IPS DF 4.7 (cell line): ENCODE results near the gene GSTK1.
"Not testable (repeated sequence)": the region's sequence is repeated elsewhere in the genome, so short reads cannot be mapped to it uniquely, and the experiment has no call there.

Experiments
- DNase-seq: peaks from one replicate; pipeline ENCODE4 v3.0.0-alpha.2; 2013; ENCODE audit warnings: low spot score; ENCODE audit errors: extremely low read depth

The GSTK1 gene

DNA sequence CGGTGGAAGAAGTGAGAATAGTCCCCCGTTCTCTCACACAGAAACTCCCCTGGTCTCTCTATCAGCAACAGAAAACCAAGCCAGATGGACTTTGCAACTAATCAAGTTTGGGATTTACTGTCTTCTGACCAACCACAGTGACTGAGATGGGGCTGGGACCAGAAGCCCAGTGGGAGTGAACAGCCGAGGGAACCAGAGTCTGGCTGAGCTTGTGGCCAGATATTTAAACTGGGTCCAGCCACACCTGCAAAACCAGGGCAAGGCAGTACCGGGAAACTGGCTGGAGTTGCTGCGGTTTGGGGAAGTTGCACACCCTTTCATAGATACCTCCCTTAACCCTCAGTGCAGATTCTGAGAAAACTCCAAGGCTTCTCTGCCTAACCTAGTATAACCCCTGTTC lies 6.0 kb downstream of the GSTK1 start:
- DNase-seq = no peak

DNA sequence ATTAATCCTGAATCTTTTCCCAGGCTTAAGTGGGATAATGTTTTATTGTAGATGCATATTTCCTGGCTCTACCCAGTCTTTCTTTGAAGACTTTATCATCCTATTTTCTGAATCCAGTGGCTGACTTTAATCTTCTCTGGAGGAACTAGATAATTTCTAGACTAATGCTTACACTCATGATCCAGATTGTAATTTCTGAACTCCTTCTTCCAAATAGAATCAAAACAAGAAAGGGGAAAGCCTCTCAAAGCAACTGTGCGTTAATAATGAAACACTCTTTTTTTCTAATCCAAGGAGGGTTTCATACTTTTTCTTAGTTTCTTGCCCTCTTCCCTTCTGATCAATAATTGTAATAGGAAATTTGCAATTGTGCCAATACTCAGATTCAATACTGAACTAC lies 8.0 kb downstream of the GSTK1 start:
- no peak for DNase-seq

DNA sequence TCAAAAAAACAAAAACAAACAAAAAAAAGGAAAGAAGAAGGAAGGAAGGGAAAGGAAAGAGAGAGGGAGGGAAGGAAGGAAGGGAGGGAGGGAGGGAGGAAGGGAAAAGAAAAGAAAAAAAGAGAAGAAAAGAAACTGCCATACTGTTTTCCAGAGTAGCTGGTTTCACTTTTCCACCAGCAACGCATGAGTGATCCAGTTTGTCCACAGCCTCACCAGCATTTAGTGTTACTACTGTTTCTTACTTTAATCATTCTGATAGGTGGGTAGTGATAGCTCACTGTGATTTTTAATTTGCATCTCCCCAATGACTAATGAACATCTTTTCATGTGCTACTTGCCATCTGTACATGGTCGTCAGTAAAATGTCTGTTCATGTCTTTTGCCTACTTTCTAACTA lies 9.6 kb downstream of the GSTK1 start:
- no peak for DNase-seq

DNA sequence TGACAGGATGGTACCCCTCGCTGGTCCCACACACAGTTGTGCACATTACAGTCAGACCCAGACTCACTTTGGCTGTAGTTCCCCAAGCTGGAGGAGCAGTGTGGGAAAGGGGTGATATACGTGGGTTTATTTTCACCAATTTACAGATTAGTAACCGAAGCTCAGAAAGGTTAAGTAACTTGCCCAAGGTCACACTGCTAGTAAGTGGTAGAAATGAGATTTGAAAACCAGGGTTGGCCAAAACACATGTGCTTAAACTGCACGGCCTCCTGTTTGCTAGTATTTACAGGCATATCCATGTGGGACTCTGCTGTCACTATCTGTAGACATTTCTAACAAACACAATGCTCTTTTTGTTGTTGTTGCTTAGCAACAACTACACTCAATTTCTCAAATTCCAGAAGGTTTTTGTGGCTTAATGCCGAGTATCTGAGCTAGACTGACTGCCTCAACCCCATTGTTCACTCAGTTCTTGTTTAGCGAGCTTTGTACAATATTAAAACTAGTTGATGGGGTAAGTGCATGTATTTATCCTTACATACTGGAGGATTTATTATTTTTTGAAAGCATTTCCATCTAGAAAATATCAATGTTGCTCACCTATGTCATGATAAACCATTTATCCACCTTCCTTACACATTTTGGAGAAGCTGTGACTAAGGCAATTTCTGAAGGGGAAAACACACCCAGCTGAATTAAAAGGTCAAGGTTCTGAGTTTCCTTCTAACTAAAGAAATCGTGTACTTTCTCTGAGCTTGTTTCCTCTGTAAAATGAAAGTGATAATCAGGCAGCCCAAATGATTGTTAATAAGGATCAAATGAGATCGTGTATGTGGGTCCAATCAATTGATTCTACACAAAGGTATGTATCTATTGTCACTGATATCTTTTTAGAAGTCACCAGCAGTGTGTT lies 16.2 kb downstream of the GSTK1 start:
- DNase-seq = no peak

DNA sequence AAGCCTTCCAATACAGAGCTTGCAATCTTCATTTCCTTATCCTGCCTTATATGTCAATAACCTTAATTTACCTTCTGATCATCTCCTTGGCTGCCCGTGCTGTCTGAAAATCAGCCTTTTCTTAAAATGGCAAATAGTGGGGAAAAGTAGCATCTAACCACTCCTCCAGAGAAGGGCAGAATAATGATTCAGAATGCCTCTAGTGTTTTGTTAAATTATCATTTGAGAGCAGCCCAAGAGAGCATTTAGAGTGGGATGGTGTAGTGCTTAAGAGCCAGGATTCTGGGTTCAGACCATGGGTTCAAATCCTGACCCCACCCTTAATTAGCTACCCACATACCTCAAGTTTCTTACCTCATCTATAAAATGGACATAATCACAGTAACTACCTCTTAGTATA lies 16.9 kb downstream of the GSTK1 start:
- no peak for DNase-seq

DNA sequence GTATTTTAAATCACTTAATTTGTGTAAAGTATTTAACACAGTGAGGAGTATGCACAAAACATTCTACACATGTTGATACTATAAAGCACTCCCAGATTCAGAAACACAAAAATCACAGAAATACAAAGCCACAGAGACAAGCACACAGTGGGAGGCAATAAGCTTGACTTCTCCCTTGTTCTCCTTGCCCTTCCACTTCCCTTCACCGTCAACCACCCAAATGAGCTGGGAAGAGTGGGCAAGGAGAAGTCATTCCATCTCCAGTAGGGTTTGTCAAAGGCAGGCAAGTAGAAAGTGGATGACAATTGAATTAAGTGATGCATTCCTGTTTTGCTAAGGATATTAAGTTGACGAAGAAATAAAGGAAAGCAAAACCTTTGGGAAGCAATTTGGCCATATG lies 17.3 kb downstream of the GSTK1 start:
- no peak for DNase-seq

DNA sequence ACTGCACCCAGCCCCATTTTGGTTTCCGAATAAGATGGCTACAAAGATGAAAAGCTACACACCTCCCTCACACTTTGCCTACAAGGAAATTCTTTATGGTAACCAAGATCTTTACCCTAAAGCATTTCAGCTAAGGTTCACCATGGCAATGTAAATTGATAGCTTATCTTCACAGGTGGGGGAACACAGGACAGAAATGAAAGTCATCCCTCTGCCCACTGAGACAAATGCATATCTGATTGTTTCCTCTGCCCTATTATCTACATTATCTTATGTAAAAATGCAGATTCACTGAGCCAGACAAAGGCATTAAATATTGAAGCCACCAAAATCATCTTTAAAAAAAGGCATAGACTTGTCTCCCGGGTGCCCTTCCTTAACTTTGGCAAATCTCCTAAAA lies 18.3 kb downstream of the GSTK1 start:
- no peak for DNase-seq

DNA sequence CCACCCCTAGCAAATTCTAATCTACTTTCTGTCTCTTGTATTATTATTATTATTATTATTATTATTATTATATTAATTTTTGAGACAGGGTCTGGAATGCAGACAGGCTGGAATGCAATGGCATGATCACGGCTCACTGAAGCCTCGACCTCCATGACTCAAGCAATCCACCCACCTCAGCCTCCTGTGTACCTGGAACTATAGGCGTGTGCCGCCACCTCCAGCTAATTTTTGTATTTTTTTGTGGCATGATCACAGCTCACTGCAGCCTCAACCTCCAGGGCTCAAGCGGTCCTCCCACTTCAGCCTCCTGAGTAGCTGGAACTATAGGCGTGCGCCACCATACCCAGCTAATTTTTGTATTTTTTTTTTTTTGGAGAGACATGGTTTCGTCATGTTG lies 18.9 kb downstream of the GSTK1 start:
- DNase-seq = no peak

DNA sequence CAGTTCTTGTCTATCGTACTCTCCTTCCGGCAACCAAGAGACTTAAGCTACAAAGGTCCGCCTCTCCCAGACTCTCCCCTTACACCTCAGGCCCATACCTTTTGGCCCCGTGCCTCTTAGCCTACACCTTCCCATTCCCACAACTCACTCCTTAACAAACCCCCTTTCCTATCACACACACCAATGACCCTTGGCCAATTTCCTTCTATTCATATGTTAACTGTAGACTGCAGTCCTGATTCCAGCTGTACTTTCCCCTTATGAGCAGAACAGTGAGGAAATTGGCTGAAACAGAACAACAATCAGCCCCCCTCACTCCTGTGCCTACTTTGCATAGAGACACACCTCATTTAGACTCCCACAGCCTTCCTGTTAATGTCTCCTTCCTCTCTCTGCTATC lies 20.1 kb downstream of the GSTK1 start:
- no peak for DNase-seq

DNA sequence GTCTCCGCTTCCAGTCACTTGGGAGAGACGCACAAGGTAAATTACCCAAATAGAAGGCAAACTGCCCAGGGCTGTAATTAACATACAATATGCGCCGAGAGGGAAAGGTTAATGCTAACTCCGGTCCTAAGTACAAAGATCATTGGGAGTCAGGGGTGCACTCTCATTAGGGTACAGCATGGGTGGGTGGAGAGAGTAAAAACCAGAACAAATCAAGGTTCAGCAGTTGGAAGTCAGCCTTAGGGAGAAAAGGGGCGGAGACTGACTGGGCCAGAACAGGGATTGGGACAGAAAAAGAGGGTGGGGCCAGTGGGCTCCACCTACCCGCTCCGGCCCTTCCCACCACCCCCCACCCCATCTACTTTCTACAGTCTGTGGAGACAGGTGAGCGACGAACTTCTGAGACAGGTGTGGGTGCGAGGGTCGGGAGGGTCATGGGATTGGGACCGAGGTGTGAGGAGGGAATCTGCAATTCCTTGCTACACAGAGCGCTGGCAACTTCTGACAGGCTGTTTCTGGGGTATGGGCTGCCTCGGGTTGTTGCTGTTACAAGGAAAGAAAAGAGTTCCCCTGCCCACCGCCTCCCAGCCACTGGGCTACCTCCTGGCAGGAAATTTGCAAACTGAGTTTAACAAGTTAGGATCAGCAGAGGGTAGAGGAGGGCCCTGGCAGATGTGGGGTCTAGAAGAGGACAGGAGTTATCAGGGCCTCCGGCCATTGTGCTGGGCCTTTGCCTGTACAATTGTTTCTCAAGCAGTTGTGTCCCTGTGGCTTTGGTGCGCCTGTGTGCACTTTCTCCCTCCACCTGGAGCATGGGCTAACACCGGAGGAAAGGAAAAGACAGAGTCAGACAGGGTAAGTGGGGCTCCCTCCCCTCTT lies 21.6 kb downstream of the GSTK1 start, which contains the start of gene TMEM139:
Gene TMEM139, plus strand, starts transcription at position 368 of the 879 bp plus-strand sequence. CDS start 1,000 bp downstream, outside the sequence.
- no peak for DNase-seq

DNA sequence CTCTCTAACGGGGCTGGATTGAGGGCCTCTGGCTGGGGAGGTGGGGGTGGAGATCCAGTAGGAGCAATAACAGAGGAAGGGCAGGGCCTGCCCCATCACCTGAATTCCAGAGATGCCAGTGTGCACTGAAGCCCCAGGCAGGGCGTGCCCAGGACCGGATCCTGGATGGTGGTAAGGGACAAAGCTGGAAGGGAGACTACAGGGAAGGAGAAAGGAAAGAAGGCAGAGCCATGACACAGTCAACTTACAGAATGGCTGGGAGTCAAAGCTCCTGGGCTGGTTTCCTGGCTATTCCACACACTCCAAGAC lies 22.2 kb downstream of the GSTK1 start:
- no peak for DNase-seq

DNA sequence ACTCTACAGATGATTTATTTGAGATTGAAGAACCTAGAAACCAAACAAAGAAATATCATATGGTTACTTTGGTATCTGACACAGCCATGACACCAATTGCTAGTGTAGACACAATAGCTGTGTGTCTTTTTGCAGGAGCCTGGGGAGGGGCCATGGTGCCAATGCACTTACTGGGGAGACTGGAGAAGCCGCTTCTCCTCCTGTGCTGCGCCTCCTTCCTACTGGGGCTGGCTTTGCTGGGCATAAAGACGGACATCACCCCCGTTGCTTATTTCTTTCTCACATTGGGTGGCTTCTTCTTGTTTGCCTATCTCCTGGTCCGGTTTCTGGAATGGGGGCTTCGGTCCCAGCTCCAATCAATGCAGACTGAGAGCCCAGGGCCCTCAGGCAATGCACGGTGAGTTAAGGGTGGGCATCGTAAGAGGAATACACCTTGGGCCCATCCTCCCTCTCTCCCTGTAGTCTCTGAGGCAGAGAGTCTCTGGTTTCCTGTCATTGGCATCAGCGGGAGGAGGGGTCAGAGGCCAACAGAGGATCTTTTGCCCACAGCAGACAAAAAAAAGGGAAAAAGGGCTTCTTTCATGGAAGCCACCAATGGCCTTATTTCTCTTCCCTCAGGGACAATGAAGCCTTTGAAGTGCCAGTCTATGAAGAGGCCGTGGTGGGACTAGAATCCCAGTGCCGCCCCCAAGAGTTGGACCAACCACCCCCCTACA lies 22.7 kb downstream of the GSTK1 start:
- no peak for DNase-seq

DNA sequence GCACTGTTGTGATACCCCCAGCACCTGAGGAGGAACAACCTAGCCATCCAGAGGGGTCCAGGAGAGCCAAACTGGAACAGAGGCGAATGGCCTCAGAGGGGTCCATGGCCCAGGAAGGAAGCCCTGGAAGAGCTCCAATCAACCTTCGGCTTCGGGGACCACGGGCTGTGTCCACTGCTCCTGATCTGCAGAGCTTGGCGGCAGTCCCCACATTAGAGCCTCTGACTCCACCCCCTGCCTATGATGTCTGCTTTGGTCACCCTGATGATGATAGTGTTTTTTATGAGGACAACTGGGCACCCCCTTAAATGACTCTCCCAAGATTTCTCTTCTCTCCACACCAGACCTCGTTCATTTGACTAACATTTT lies 23.3 kb downstream of the GSTK1 start:
- DNase-seq = no peak

DNA sequence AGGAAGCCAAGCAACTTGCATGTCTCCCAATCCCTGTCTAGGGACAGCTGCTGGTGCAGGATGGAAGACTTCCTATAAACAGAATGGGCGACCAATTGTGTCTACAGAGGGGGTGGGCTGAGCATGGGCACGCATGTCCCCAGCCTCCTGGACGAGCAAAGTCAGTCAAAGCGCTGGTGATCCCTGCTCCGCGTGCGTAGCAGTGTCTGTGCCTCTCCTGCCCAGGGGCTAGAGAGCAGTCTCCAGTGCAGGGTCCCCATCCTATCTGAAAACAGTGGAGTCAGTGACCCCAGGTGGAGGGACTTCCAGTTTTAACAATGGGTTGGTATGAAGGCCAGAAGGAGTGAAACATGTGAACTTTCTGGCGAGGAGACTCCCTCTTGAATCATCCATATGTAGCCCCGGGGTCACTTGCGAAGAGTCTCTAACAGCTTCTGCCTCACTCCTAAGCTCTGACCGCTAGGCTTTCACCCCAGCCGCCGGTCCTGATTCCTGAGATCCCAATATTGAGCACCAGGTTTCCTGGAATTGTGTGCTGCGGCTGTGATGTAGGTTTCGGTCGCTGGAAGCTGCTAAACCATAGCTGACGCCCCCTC lies 24.2 kb downstream of the GSTK1 start:
- DNase-seq = no peak

DNA sequence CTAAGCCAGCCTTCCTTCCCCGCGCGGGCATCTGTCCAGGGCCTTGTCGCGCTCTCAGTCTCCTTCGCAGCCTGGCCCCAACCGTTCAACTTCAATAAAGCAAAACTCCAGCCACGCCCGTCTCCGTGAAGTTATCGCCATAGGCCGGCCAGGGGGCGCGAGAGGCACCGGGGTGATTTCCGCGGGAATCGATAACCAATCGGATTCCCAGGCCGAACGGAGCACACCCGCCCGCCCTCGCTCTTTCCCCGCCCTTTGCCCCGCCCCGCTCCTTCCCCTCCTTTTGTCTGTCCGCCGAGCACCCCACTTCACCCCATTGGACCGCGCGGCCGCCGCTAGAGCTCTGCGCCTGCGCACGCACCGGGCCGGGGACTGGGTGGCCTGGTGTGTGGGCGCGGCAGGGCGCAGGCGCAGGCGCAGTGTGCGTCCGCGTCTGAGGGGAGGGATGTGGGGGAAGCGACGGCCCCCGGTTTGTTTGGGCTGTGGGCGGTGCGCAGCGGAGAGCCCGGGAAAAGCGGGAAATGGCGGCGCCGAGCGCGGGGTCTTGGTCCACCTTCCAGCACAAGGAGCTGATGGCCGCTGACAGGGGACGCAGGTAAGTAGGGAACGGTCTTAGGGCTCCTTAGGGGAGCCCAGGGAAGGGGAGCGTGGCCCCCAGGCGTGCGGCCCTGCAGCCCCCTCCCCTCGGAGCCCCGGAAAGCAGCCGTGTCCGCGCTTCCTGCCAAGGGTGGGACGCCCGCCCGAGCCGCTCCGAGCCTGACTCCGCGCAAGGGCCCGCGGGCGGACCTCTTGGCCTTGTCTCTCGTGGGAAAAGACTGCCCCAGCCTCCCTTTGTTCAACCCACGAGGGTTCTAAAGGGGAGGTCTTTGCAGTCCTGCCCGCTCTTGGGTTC lies 24.9 kb downstream of the GSTK1 start, which contains the start of gene CASP2:
Gene CASP2, plus strand, starts transcription at position 417 of the 892 bp plus-strand sequence. Its CDS starts 105 bp downstream, at position 522.
- no peak for DNase-seq

DNA sequence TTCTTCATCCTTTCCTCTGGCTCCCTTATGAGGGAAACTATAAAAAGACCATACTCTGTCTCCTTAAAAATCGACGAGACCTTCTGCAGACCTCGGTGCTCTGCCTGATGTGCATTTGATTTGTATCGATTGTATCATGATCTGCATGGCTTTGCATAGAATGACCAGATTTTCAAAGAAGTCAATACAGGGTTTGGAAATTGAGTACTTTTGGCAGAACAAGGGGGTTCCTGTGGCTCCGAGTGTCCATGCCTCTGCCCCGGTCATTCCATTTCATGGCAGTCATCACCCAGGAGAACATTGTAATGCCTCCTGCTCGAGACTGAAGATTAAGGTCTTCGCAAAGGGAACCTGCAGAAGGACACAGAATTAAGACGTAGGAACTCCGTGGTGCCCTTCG lies 25.6 kb downstream of the GSTK1 start:
- DNase-seq = no peak

DNA sequence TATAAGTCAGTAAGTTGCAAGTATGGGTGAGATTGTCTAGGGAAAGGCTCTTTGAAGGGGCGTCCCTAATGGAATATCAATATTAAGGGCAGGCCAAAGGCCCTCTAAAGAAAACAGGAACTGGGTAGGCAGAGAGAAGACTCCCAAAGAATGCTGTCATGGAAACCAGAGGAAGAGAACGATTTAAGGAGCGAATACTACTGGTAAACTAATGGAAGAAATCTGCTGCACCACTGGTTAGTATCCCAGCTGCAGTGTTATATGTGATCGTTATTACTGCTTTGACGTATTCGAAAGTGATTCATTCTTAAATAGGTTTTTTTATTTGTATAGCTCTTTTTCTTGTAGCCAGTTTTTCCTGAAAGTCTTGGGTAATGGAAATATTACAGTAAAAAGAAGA lies 26.2 kb downstream of the GSTK1 start:
- DNase-seq = no peak

DNA sequence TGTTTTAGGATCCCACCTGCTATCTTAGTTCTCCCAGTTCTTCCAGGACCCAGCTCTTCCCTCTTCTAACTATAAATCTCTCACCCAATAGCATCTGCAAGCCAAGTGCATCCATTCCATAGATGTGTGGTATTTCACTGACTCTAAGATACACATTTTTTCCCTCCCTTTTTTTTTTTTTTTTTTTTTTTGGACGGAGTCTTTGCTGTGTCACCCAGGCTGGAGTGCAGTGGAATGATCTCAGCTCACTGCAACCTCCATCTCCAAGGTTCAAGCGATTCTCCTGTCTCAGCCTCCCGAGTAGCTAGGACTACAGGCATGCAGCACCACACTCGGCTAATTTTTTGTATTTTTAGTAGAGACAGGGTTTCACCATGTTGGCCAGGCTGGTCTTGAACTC lies 26.6 kb downstream of the GSTK1 start:
- DNase-seq = not testable (repeated sequence)

DNA sequence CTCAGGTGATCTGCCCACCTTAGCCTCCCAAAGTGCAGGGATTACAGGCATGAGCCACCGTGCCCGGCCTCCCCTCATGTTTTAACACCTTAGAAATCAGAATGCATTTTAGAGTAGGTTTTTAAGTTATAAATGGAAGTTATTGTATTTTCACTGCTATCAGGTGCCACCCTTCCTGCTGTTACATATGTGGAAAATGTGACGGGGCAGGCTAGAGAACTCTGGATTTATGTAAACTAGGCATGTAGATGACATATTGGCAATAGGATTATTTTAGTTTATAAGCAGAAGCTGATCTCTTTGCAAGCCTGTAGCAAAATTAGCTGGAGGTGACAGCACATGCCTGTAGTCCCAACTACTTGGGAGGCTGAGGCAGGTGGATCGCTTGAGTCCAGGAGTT lies 27.1 kb downstream of the GSTK1 start:
- DNase-seq = no peak

DNA sequence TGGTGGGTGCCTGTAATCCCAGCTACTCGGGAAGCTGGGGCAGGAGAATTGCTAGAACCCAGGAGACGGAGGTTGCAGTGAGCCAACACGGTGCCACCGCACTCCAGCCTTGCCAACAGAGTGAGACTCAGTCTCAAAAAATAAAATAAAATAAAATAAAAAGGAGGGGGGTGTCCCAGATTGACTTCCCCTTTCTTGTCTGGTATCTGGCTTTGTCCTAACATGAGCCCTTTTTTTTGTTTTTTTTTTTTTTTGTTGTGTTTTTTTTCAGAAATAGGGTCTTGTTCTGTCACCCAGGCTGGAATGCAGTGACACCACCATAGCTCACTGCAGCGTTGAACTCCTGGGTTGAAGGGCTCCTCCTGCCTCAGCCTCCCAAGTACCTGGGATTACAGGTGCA lies 29.6 kb downstream of the GSTK1 start:
- no peak for DNase-seq
